ENCODE measurements around the gene THSD1.

GRCh38 chr13:52348071-52348470, 57.9 kb downstream of the THSD1 start:
- no peak for TF ChIP-seq TAF1 (IDR thresholded peaks at IDR 0.05; ENCODE audit: borderline replicate concordance, insufficient read depth, low read length)
- no peak for TF ChIP-seq POLR2AphosphoS5 (IDR thresholded peaks at IDR 0.05; ENCODE audit: low read depth, low read length)
- TF ChIP-seq SIN3A (IDR thresholded peaks at IDR 0.05; ENCODE audit: borderline replicate concordance, insufficient read depth, low read length): no peak

All from PFSK-1 (cell line).